COLO668 (cell line): ENCODE measurements around the gene HERPUD2.
A peak's percentile ranks its signal among the peaks of the same experiment; 100 is the strongest.
"Not testable (repeated sequence)": the region's sequence is repeated elsewhere in the genome, so short reads cannot be mapped to it uniquely, and the experiment has no call there.

Source experiments
- DNase-seq: peaks from one replicate; lab custom pipeline; 2025; ENCODE audit not compliant: unreplicated experiment; lab: John Stamatoyannopoulos, UW

The HERPUD2 gene

GRCh38 chr7:35681231-35682029 lies 13.5 kb downstream of the HERPUD2 start:
- DNase-seq: no peak

GRCh38 chr7:35680403-35681013 lies 14.4 kb downstream of the HERPUD2 start:
- no peak for DNase-seq

GRCh38 chr7:35677582-35678356 lies 17.2 kb downstream of the HERPUD2 start:
- DNase-seq: no peak

GRCh38 chr7:35676211-35676610 lies 18.7 kb downstream of the HERPUD2 start:
- no peak for DNase-seq

- DNase-seq: no peak
These were observed 23.9 kb downstream of the HERPUD2 start for GRCh38 chr7:35670856-35671569.

- DNase-seq: not testable (repeated sequence)
These were observed 34.5 kb downstream of the HERPUD2 start for GRCh38 chr7:35660411-35660810.

- no peak for DNase-seq
These were observed 36.2 kb downstream of the HERPUD2 start for GRCh38 chr7:35658606-35659201.

- DNase-seq: no peak
These were observed 37.8 kb downstream of the HERPUD2 start for GRCh38 chr7:35657125-35657524.

- not testable (repeated sequence) for DNase-seq
These were observed 40.4 kb downstream of the HERPUD2 start for GRCh38 chr7:35654558-35654957.

GRCh38 chr7:35652124-35652523 lies 42.8 kb downstream of the HERPUD2 start:
- DNase-seq: no peak

GRCh38 chr7:35650751-35651150 lies 44.2 kb downstream of the HERPUD2 start:
- DNase-seq: no peak

- DNase-seq: no peak
These were observed 45.2 kb downstream of the HERPUD2 start for GRCh38 chr7:35649711-35650110.

GRCh38 chr7:35648367-35648766 lies 46.6 kb downstream of the HERPUD2 start:
- no peak for DNase-seq

GRCh38 chr7:35647171-35647574 lies 47.8 kb downstream of the HERPUD2 start:
- DNase-seq: peak; percentile 40

GRCh38 chr7:35646289-35647023 lies 48.5 kb downstream of the HERPUD2 start:
- DNase-seq: no peak

- no peak for DNase-seq
These were observed 49.2 kb downstream of the HERPUD2 start for GRCh38 chr7:35645691-35646090.

- DNase-seq: no peak
These were observed 64.6 kb downstream of the HERPUD2 start for GRCh38 chr7:35630024-35630972.

- peak; percentile 48 for DNase-seq
These were observed 70.4 kb downstream of the HERPUD2 start for GRCh38 chr7:35624299-35625186.
